PC-3 (cell line): ENCODE data around the gene PWWP2B. TPM values are rescaled to one million over a fixed set of nuclear protein-coding genes. Genes with fewer than 3 reads are reported as not detected.
"Not testable (repeated sequence)": the region's sequence is repeated elsewhere in the genome, so short reads cannot be mapped to it uniquely, and the experiment has no call there.

Source experiments
- ATAC-seq: fragments of 200-7000 bp; cut with Tn5 transposase; 2 replicates; pipeline ENCODE4 v1.9.1; 2020; ENCODE audit warnings: mild to moderate bottlenecking, moderate library complexity
- BruUV-seq: library from RNA; stranded (reverse); fragments of 400-500 nt; replicated peaks from 2 replicates; lab custom pipeline; 2021; lab: Mats Ljungman, UMichigan
- CTCF ChIA-PET: fragments of 300-600 bp; sonication (Branson Sonifier 250); formaldehyde crosslinking; loops from one replicate; lab custom pipeline; 2022; ENCODE audit warnings: antibody characterized with exemption; lab: Charles Lee
- POLR2A ChIA-PET: fragments of 300-600 bp; sonication (Branson Sonifier 250); formaldehyde crosslinking; loops from one replicate; lab custom pipeline; 2022; ENCODE audit warnings: antibody characterized with exemption; ENCODE audit not compliant: unreplicated experiment; lab: Charles Lee
- DNase-seq: peaks from one replicate; pipeline ENCODE4 v3.0.0-alpha.2; 2015
- H2AFZ ChIP-seq: fragments of 300-600 bp; sonication (generic); 2 replicates; pipeline ENCODE4 v1.6.0; 2016; ENCODE audit warnings: antibody characterized with exemption, low read length
- H3F3A ChIP-seq: fragments of 300-600 bp; sonication (generic); one replicate; pipeline ENCODE4 v1.6.0; 2017; ENCODE audit warnings: antibody characterized with exemption, low read length, control low read depth, mild to moderate bottlenecking; ENCODE audit not compliant: unreplicated experiment
- H3K27ac ChIP-seq: fragments of 300-600 bp; sonication (generic); 2 replicates; pipeline ENCODE4 v1.5.1; 2016; ENCODE audit warnings: mild to moderate bottlenecking, low read length
- H3K27me3 ChIP-seq: fragments of 300-600 bp; sonication (generic); 2 replicates; pipeline ENCODE4 v1.6.1; 2016; ENCODE audit warnings: low read length, mixed read lengths
- H3K36me3 ChIP-seq: fragments of 300-600 bp; sonication (generic); 2 replicates; pipeline ENCODE4 v1.6.1; 2016; ENCODE audit warnings: low read depth, mixed run types, low read length, mixed read lengths
- H3K4me1 ChIP-seq: fragments of 300-600 bp; sonication (generic); 2 replicates; pipeline ENCODE4 v1.5.1; 2016; ENCODE audit warnings: low read length; ENCODE audit not compliant: insufficient read depth
- H3K4me2 ChIP-seq: fragments of 300-600 bp; sonication (generic); 2 replicates; pipeline ENCODE4 v1.6.0; 2016; ENCODE audit warnings: low read length
- H3K4me3 ChIP-seq: fragments of 300-600 bp; sonication (generic); 2 replicates; pipeline ENCODE4 v1.5.1; 2016; ENCODE audit warnings: mild to moderate bottlenecking, low read length, mixed read lengths
- H3K79me2 ChIP-seq: fragments of 300-600 bp; sonication (generic); 2 replicates; pipeline ENCODE4 v1.6.1; 2017; ENCODE audit warnings: low read length, mixed read lengths
- H3K9ac ChIP-seq: fragments of 300-600 bp; sonication (generic); 2 replicates; pipeline ENCODE4 v1.6.0; 2016; ENCODE audit warnings: mild to moderate bottlenecking, low read length
- H3K9me2 ChIP-seq: fragments of 300-600 bp; sonication (generic); replicated peaks from 2 replicates; pipeline ENCODE4 v1.6.1; 2016; ENCODE audit warnings: mixed run types, low read length, mixed read lengths
- H3K9me3 ChIP-seq: fragments of 300-600 bp; sonication (generic); 2 replicates; pipeline ENCODE4 v1.6.1; 2016; ENCODE audit warnings: low read length, mixed read lengths
- H4K20me1 ChIP-seq: fragments of 300-600 bp; sonication (generic); 2 replicates; pipeline ENCODE4 v1.6.1; 2016; ENCODE audit warnings: low read length, mixed read lengths
- CTCF ChIP-seq: fragments of 300-600 bp; sonication (generic); conservative IDR thresholded peaks from 2 replicates; pipeline ENCODE4 v1.5.1; 2017; ENCODE audit warnings: antibody characterized with exemption, low read depth, mild to moderate bottlenecking, low read length
- EZH2 ChIP-seq: fragments of 300-600 bp; sonication (generic); IDR thresholded peaks from one replicate; pipeline ENCODE4 v1.6.1; 2017; ENCODE audit warnings: antibody characterized with exemption, mild to moderate bottlenecking, low read length; ENCODE audit not compliant: unreplicated experiment
- EZH2phosphoT487 ChIP-seq: fragments of 300-600 bp; sonication (generic); IDR thresholded peaks from 2 replicates; pipeline ENCODE4 v1.6.1; 2018; ENCODE audit warnings: mild to moderate bottlenecking, antibody characterized with exemption, low read length, borderline replicate concordance
- intact Hi-C: fragments of 100-400 bp; cut with micrococcal nuclease; formaldehyde crosslinking; loops from 2 replicates; pipeline ENCODE4 v1.9.0; 2023
- total RNA-seq: library from RNA; depleted of rRNA; stranded (reverse); fragments of >200 nt; gene quantifications from 2 replicates; pipeline ENCODE4 v1.2.3, GENCODE V29; 2014

Gene PWWP2B
- total RNA-seq, 1 experiment from 2014 or later: 24.5 TPM

DNA sequence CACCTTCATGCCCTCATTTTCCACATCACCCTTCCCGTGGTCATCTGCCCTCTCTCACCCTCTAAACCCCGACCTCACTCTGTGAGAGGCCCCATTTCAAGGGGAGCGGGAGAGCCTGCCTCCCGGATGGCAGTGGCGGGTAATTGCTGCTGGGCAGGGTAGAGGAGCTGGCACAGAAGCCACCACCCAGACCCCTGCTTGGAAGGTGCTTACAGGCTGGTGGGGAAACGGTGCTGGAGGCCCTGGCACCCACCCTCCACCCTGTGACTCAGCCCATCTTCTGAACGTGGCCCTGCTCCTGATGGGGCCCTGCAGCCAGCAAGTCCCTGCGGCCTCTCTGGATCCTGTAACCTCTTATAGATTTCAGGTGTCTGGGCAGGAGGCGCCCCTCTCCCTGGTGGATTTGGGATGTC is 10.6 kb upstream of the PWWP2B start:
- Histone ChIP-seq H3K9ac (no peak overlapping the region), H2AFZ (no peak overlapping the region), H3K36me3 (no peaks in the 10 kb centered on the region), H3F3A (no peaks in the 10 kb centered on the region), H3K4me2 (no peak overlapping the region), H3K79me2 (no peaks in the 10 kb centered on the region), H3K9me3 (no peaks in the 10 kb centered on the region), H3K27ac (no peak overlapping the region), H3K4me3 (no peak overlapping the region), H3K9me2 (no peaks in the 10 kb centered on the region), H3K27me3 (no peaks in the 10 kb centered on the region), H3K4me1 (no peaks in the 10 kb centered on the region), H4K20me1 (no peaks in the 10 kb centered on the region)
- ChIA-PET POLR2A (no interaction called here), CTCF (no interaction called here)
- no TSS peak for BruUV-seq
- intact Hi-C loops: no loop called here
- ATAC-seq (no peak), DNase-seq (no peak)
- no peak for TF ChIP-seq EZH2phosphoT487
- no peak for TF ChIP-seq EZH2
- no peak for TF ChIP-seq CTCF

DNA sequence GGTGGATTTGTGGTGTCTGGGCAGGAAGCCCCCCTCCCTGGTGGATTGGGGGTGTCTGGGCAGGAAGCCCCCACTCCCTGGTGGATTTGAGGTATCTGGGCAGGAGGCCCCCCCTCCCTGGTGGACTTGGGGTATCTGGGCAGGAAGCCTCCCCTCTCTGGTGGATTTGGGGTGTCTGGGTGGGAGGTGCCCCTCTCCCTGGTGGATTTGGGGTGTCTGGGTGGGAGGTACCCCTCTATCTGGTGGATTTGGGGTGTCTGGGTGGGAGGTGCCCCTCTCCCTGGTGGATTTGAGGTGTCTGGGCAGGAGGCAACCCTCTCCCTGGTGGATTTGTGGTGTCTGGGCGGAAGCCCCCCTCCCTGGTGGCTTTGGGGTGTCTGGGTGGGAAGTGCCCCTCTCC is 10.1 kb upstream of the PWWP2B start:
- POLR2A ChIA-PET: not testable (repeated sequence)

DNA sequence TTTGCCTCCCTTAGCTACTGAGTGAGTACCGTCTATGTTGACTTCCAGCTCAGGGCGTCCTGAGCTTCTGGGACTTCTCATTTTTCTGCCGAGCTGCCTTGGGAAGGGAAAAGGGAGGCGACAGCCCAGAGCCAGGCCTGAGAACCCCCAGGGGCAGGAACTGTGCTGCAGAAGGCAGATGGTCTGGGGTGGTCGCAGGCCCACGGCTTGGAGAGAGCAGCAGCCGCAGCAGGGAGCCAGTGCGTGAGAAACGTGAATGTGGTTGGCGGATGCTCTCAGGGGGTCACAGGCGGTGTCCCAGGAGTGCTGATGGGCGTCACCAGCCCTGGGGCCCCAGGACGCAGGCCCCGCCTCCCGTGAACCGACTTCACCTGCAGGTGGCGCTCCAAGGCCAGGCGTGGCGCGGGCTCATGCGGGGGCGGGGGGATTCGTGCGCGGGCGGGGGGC is 9.2 kb upstream of the PWWP2B start:
- no peaks in the 10 kb centered on the region for H3K79me2 ChIP-seq
- no peak overlapping the region for H3K4me3 ChIP-seq
- ATAC-seq: peak; percentile 68
- no peaks in the 10 kb centered on the region for H3K27me3 ChIP-seq
- H3K36me3 ChIP-seq: no peaks in the 10 kb centered on the region
- peak overlapping the region; percentile 81 for H2AFZ ChIP-seq
- H3K27ac ChIP-seq: no peak overlapping the region
- no peaks in the 10 kb centered on the region for H4K20me1 ChIP-seq
- peak; percentile 46 for TF ChIP-seq CTCF
- TF ChIP-seq EZH2phosphoT487: no peak
- TF ChIP-seq EZH2: no peak
- H3K9me3 ChIP-seq: no peaks in the 10 kb centered on the region
- ChIA-PET POLR2A (no interaction called here), CTCF (no interaction called here)
- peak overlapping the region; percentile 71 for H3K4me2 ChIP-seq
- H3K4me1 ChIP-seq: no peaks in the 10 kb centered on the region
- BruUV-seq: no TSS peak
- H3F3A ChIP-seq: no peaks in the 10 kb centered on the region
- no peak overlapping the region for H3K9ac ChIP-seq
- H3K9me2 ChIP-seq: no peaks in the 10 kb centered on the region
- intact Hi-C loops: no loop called here
- DNase-seq: peak; percentile 53

More for the DNA sequence above, 10.1 kb upstream of the PWWP2B start:
- H3K27ac ChIP-seq, H2AFZ ChIP-seq, H3K9me3 ChIP-seq, intact Hi-C loops, DNase-seq, H3K4me1 ChIP-seq, H3K4me2 ChIP-seq, H3K9ac ChIP-seq, H3K9me2 ChIP-seq, CTCF ChIA-PET, BruUV-seq, H3K4me3 ChIP-seq, H3K27me3 ChIP-seq, H3K36me3 ChIP-seq, H3K79me2 ChIP-seq, H4K20me1 ChIP-seq, ATAC-seq, H3F3A ChIP-seq: not testable (repeated sequence)
